Measurements from ENCODE around the gene CATSPER1.
"Not testable (repeated sequence)": the region's sequence is repeated elsewhere in the genome, so short reads cannot be mapped to it uniquely, and the experiment has no call there.

Gene CATSPER1

GRCh38 chr11:66016793-66017177, 9.5 kb downstream of the CATSPER1 start:
- DNase-seq: no peak

- no peak for DNase-seq
Observed at GRCh38 chr11:66015936-66016792, 10.1 kb downstream of the CATSPER1 start.

- peak; percentile 26 for DNase-seq
Observed at GRCh38 chr11:66015454-66015881, 10.8 kb downstream of the CATSPER1 start.

GRCh38 chr11:66014804-66015453, 11.3 kb downstream of the CATSPER1 start:
- no peak for DNase-seq

GRCh38 chr11:66013762-66014100, 12.5 kb downstream of the CATSPER1 start:
- no peak for DNase-seq

- no peak for DNase-seq
Observed at GRCh38 chr11:66012946-66013761, 13.1 kb downstream of the CATSPER1 start.

GRCh38 chr11:66012371-66012945, 13.8 kb downstream of the CATSPER1 start:
- DNase-seq: no peak

GRCh38 chr11:66011785-66012303, 14.4 kb downstream of the CATSPER1 start, which contains the start of gene CST6:
Gene CST6 (plus strand): TSS chr11:66012008. CDS start chr11:66012045, 37 bp downstream.
- no peak for DNase-seq

GRCh38 chr11:66011239-66011784, 15.0 kb downstream of the CATSPER1 start:
- peak; percentile 53 for DNase-seq

- not testable (repeated sequence) for DNase-seq
Observed at GRCh38 chr11:66010036-66010435, 16.2 kb downstream of the CATSPER1 start.

GRCh38 chr11:66008468-66009101, 17.7 kb downstream of the CATSPER1 start:
- no peak for DNase-seq

GRCh38 chr11:66008095-66008467, 18.2 kb downstream of the CATSPER1 start:
- no peak for DNase-seq

GRCh38 chr11:66007201-66007634, 19.1 kb downstream of the CATSPER1 start:
- no peak for DNase-seq

- DNase-seq: no peak
Observed at GRCh38 chr11:66006891-66007176, 19.4 kb downstream of the CATSPER1 start.

GRCh38 chr11:66006134-66006890, 20.0 kb downstream of the CATSPER1 start:
- DNase-seq: no peak

- no peak for DNase-seq
Observed at GRCh38 chr11:66004186-66004585, 22.1 kb downstream of the CATSPER1 start.

- no peak for DNase-seq
Observed at GRCh38 chr11:66003291-66003690, 23.0 kb downstream of the CATSPER1 start.

GRCh38 chr11:66002648-66003225, 23.5 kb downstream of the CATSPER1 start:
- no peak for DNase-seq

GRCh38 chr11:66001942-66002647, 24.2 kb downstream of the CATSPER1 start, which contains the start of the genes BANF1 and EIF1AD:
Gene BANF1 (plus strand): TSS chr11:66002503. CDS start chr11:66003251, 748 bp downstream.
Gene EIF1AD (minus strand): TSS chr11:66002157. CDS start chr11:66000389, 1,768 bp downstream.
- peak; percentile 95 for DNase-seq

GRCh38 chr11:65997286-65997685, 29.0 kb downstream of the CATSPER1 start:
- DNase-seq: no peak

Data from fibroblast of upper back skin (primary cell).